CD4-positive, alpha-beta T cell treated with Interleukin-6 at 100 ng/mL for 8 hours (primary cell): ENCODE data around the gene STXBP2.

ENCODE experiments used
- DNase-seq: peaks from one replicate; pipeline ENCODE4 v3.0.0-alpha.2; 2020; ENCODE audit warnings: mixed read lengths, low spot score

STXBP2 gene

DNA sequence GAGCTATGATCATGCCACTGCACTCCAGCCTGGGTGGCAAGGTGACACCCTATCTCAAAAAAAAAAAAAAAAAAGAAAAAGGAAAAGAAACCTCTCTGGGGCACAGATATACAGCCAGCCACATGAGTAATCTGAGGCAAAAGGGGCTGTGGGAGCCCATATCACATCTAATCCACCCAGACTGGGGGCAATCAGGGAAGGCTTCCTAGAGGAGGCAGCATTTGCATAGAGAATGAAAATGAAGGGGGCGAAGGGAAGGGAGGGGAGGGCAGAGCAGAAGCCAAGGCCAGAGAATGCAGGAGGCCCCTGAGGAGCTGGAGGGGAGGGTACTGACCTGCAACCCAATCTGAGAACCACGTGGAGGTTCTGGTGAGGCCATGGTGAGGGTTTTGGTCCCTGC lies 13.2 kb downstream of the STXBP2 start:
- no peak for DNase-seq

DNA sequence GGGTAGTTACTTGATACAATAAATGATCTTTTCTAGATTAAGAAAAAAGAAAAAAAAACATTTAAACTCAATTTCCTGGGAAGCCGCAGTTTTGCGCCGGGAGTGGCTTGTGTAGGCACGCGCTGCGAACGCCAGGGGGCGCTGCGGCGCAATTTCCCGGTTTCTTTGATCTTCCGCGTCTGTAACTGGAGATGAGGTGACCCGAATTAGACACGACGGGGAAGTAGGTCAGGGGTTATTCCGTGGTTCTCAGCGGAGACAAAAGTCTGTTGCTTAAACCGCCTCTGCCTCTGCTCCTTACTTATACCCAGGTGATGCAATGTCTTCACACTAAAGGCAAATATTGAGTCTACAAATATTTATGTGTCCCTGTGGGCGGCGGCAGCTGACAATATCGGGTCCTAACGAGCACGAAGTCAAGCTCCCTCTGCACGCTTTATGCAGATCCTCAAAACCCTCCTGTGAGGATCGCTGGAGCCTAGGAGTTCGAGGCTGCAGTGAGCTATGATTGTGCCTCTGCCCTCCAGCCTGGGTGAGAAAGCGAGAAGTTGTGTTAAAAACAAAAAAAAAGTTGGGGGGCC lies 15.2 kb downstream of the STXBP2 start:
- peak; percentile 86 for DNase-seq

- no peak for DNase-seq
These were observed 17.5 kb downstream of the STXBP2 start for GRCh38 chr19:7654401-7654800.

DNA sequence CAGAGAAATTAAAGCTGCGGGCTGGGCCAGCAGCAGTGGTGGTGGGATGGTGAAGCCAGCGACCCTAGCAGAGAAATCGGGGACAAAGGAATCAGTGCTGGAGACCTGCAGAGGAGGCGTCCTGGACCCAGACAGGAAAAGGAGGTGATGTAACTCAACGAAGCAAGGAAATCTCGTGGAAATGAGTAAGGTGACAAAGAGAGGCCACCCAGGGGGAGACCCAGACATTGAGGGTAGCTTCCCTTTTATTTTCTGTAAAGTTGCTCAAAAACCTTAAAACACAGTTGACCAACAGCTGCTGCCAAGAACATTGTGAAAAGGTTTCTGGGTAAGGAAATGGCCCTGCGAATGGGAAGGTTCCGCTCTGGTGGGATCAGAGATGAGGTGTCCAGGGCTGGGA lies 18.7 kb downstream of the STXBP2 start:
- DNase-seq, result no peak

DNA sequence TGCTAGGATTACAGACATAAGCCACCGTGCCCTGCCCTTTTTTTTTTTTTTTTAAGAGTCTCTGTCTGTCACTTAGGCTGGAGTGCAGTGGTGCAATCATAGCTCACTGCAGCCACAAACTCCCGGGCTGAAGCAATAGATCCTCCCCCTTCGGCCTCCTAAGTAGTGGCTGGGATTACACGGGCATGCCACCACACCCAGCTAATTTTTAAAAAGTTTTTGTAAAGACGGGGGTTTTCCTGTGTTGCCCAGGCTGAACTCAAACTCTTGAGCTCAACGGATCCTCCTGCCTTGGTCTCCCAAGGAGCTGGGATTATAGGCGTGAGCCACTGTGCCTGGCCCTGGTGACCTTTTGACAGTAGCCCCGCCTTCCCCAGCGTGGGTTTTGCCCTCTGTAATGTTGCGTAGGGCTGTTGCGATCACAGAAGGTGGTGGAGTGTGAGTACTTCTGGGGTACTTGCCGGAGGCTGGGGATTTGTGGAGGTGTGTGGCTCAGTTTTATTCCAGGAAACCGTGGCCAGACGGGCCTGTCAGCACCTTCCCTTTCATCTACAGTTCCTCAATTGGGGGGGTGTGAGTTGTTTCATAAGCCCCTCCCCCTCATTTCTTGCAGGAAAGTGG lies 20.3 kb downstream of the STXBP2 start:
- no peak for DNase-seq

- DNase-seq, result peak; percentile 57
These were observed 21.3 kb downstream of the STXBP2 start for GRCh38 chr19:7658219-7658686.

GRCh38 chr19:7661744-7662538 lies 25.0 kb downstream of the STXBP2 start:
- DNase-seq, result no peak

- no peak for DNase-seq
These were observed 25.7 kb downstream of the STXBP2 start for GRCh38 chr19:7662657-7663056.

DNA sequence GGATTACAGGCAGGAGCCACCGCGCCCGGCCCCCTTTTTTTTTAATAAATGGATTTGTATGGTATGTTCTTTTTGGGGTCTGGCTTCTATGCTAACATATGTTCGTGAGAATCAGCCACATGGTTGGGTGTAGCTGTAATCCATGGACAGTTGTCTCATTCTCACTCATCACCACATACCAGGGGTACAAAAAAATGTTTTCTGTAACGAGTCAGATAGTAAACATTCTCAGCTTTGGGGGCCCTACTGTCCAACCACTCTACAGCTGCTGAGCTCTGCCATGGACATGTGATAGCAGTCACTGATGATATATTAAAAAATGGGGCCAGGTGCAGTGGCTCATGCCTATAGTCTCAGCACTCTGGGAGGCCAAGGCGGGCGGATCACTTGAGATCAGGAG lies 26.8 kb downstream of the STXBP2 start:
- no peak for DNase-seq

- DNase-seq, result no peak
These were observed 28.2 kb downstream of the STXBP2 start for GRCh38 chr19:7665076-7665475.

DNA sequence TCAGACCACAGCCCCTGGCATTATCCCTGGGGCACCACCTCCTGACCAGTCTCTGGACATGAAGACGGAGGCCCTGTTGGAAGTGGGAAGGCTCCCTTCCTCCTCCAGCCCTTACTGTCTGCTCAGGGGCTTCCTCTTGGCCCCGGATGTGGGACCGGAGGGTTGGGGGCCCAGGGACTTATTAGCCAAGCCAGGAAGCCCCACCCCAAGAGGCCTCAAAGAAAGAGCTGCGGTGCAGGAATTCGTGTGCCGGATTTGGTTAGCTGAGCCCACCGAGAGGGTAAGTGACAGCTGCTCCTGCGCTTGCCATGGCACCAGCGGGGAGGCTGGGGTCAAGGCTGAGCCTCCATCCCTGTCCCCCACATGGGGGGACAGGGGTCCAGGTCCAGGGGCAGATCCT lies 31.9 kb downstream of the STXBP2 start, which contains the start of gene RETN:
RETN (plus strand) TSS at position 208 of the 400 bp plus-strand sequence. CDS start 278 bp downstream, outside the sequence.
- no peak for DNase-seq

GRCh38 chr19:7669641-7670040 lies 32.7 kb downstream of the STXBP2 start:
- DNase-seq, result no peak

- no peak for DNase-seq
These were observed 33.4 kb downstream of the STXBP2 start for GRCh38 chr19:7670150-7670783.

- DNase-seq, result no peak
These were observed 33.9 kb downstream of the STXBP2 start for GRCh38 chr19:7670790-7671189.

DNA sequence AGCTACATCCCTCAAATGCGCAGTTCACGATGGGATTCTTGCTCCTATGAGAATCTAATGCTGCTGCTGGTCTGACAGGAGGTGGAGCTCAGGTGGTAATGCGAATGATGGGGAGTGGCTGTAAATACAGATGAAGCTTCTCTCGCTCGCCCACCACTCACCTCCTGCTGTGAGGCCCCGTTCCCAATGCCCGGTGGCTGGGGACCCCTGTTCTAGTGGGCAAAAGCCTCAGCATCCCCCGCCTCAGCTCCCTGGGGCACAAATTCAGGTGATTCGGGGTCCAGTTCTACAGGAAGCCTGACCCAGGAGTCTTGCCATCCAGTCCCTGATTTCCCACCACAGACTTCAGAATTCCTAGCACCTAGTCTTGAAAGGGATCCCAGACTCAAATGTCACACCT lies 35.6 kb downstream of the STXBP2 start:
- DNase-seq, result no peak

DNA sequence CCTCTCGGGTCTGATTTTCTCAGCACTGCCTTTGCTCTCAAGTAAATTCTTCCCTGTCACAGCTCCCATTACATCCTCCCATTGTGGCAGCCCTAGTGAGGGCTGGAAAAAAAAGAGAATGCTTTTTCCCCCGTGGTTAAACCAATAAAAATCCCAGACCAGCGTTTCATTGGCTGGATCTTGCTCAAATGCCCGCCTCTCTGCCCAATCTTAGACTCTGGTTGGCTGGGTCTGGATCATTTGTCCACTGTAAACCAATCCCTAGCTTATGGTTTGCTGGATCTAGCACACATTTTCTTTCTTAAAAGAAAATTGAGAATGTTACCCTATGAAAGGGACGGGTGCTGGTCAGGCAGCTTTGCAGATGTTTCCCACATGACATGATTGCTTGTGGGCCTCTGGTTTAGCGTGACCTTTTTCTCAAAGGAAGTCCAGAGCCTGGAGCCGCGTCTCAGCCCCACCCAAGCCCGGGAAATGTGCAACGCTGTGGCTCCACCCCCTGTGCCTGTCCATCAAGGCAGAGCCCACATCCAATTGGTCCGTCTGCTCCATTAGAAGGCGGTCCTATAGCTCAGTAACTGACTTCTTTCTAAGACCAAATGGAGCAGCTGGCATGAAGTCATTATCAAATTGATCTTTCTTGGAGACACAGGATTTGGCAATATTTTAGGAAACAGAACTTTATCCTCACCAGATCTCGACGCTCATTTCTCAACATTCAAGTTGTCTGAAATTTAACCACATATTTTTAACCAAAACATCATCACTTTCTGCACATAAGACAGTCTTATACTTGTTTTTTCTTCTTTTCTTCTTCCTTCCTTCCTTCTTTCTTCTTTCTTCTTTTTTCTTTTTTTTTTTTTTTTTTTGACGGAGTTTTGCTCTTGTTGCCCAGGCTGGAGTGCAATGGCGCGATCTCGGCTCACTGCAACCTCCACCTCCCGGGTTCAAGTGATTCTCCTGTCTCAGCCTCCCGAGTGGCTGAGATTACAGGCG lies 37.4 kb downstream of the STXBP2 start:
- no peak for DNase-seq

DNA sequence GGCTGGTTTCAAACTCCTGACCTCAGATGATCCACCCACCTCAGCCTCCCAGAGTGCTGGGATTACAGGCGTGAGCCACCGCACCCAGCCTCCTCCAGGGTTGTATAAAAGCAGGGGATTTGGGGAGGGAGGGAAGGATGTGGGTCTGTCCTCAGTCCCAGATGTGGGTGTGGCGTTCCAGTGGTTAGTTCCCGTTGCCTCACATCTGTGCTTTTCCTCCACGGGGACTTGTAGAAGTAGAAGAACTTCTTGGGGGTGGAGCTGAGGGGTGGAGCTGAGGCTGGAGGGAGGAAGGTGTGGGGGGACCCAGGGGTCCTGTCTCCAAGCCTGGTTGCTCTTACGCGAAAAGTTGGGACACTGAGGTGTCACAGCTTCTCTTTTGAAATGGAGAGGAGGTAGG lies 39.5 kb downstream of the STXBP2 start:
- no peak for DNase-seq

DNA sequence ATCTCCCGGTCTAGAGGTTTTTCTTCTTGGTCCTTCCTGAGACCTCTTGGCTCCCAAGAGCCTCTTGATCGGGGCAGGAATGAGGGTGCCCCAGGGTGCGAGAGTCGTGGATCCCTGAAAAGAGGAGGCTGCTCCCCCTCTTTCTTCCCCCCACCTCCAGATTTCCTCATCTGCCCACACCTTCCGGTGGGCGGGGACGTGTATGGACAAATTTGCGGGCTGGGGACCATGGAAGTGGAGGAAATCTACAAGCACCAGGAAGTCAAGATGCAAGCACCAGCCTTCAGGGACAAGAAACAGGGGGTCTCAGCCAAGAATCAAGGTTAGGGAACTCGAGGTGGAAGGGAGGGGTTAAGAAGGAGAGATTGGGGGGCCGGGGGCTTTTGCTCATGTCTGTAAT lies 39.9 kb downstream of the STXBP2 start, which contains the start of gene MCEMP1:
MCEMP1 (plus strand) TSS at position 237 of the 400 bp plus-strand sequence; CDS start at position 268, 31 bp downstream.
- DNase-seq, result no peak

GRCh38 chr19:7677669-7678311 lies 40.9 kb downstream of the STXBP2 start:
- DNase-seq, result no peak

DNA sequence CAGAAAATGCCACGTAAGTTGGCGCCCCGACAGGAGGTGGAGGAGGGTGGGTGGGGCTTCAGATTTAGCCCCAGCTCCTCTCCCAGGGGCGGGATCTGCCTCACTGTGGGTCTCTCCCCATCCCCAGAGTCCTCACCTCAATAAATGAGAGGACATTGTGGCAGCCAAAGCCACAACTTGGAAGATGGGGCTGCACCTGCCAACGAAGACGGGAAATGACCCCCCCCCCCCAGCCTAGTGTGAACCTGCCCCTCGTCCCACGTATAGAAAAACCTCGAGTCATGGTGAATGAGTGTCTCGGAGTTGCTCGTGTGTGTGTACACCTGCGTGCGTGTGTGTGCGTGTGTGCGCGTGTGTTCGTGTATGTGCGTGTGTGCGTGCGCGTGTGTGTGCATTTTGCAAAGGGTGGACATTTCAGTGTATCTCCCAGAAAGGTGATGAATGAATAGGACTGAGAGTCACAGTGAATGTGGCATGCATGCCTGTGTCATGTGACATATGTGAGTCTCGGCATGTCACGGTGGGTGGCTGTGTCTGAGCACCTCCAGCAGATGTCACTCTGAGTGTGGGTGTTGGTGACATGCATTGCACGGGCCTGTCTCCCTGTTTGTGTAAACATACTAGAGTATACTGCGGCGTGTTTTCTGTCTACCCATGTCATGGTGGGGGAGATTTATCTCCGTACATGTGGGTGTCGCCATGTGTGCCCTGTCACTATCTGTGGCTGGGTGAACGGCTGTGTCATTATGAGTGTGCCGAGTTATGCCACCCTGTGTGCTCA lies 42.3 kb downstream of the STXBP2 start:
- DNase-seq, result peak; percentile 74
